ENCODE results near the gene KCNC1. TPM values are rescaled to one million over a fixed set of nuclear protein-coding genes. Genes with fewer than 3 reads are reported as not detected.

The KCNC1 gene
- total and polyA plus RNA-seq, 4 experiments from 2014 or later = 0.23 TPM; not detected in 3

DNA sequence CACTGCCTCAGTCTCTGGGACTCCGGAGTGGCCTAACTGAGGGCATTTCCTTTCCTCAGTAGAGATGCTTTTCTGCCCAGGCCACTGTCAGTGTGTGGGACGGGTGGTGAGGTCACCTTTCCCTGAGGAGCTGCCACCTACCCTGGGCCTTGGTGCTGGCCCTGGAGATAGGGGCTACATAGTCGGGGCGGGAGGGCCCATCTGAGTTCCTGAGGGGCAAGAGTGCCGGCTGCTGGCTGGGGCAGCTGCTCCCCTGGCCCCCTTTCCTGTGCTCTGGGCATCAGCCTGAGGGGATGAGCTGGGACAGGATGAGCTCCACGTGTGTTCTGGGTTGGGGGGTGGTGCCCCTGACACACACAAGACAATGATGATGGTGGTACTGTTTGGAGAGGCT is 5.4 kb downstream of the KCNC1 start:
- H3K36me3 Mint-ChIP-seq = no peaks in the 10 kb centered on the region
- H3K27ac ChIP-seq (ENCODE audit: low read depth, low read length) = no peak overlapping the region
- no peak overlapping the region for H3K4me3 ChIP-seq (ENCODE audit: low read length in 2 of 2)
- no peak overlapping the region for H3K27ac Mint-ChIP-seq
- H3K36me3 ChIP-seq (ENCODE audit: insufficient read depth, low read length) = no peaks in the 10 kb centered on the region
- H3K4me1 Mint-ChIP-seq = peaks cover 0 to 2% (median under 1%) of the 10 kb centered on the region in 4 donors
- H3K4me1 ChIP-seq (ENCODE audit: insufficient read depth, low read length) = no peaks in the 10 kb centered on the region
- peaks cover 8% of the 10 kb centered on the region for H3K27me3 ChIP-seq (ENCODE audit: insufficient read depth, low read length)
- intact Hi-C loops (cut with micrococcal nuclease) = no loop called here
- DNase-seq = no peak
- ChIA-PET CTCF (ENCODE audit: partially characterized antibody) (interaction anchor here (6.0 kb wide), 1 partner anchor 8 kb away, joined by 25 read pairs; no protein-coding TSS in a partner anchor), POLR2A (ENCODE audit: partially characterized antibody) (no interaction called here)
- H3K27me3 Mint-ChIP-seq = peaks cover 23 to 29% of the 10 kb centered on the region in 2 donors
- H3K9me3 Mint-ChIP-seq = peaks cover 0 to 4% (median 0%) of the 10 kb centered on the region in 8 donors
- H3K9me3 ChIP-seq (ENCODE audit: control insufficient read depth in 1 of 2, low read length in 2 of 2) = no peaks in the 10 kb centered on the region
- no peak overlapping the region for H3K4me3 Mint-ChIP-seq

DNA sequence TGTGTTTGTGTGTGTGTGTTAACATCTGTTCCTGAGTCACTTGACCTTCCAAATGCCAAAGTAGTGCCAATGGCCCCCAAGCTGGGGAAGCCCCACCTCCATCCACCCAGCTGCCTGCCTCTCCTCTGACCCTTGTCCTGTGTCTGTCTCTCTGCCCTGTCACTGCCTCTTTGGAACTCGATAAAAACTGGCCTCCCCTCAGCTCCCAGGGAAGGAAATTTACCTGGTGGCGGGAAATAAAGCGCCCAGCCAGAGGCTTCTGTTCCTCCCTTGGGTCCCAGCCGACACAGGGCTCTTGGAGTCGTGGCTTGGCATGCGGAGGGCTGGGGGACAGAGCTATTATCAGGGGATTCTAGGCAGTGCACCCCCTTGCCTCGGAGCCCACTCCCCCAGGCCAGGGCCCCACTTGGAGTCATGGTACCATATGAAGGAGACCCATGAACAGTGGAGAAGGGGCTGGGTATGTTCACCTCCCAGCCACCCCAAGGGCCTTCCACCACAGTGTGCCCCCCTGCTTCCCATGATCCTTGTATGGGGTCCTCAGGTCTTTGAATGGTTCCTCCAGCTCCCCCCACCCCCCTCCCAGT is 6.2 kb downstream of the KCNC1 start:
- no peaks in the 10 kb centered on the region for H3K36me3 Mint-ChIP-seq
- ChIA-PET CTCF (ENCODE audit: partially characterized antibody) (interaction anchor here (1.0 to 6.0 kb wide), 2 partner anchors 9 to 12 kb away, joined by 3 to 25 read pairs; no protein-coding TSS in a partner anchor), POLR2A (ENCODE audit: partially characterized antibody) (no interaction called here)
- H3K27ac ChIP-seq (ENCODE audit: low read depth, low read length) = no peak overlapping the region
- H3K27me3 ChIP-seq (ENCODE audit: insufficient read depth, low read length) = peaks cover 8% of the 10 kb centered on the region
- DNase-seq = no peak
- no peaks in the 10 kb centered on the region for H3K4me1 ChIP-seq (ENCODE audit: insufficient read depth, low read length)
- peaks cover 0 to 4% (median 0%) of the 10 kb centered on the region in 8 donors for H3K9me3 Mint-ChIP-seq
- no peaks in the 10 kb centered on the region for H3K9me3 ChIP-seq (ENCODE audit: control insufficient read depth in 1 of 2, low read length in 2 of 2)
- no peaks in the 10 kb centered on the region for H3K36me3 ChIP-seq (ENCODE audit: insufficient read depth, low read length)
- H3K4me3 ChIP-seq (ENCODE audit: low read length in 2 of 2) = no peak overlapping the region
- H3K27me3 Mint-ChIP-seq = peaks cover 23 to 29% of the 10 kb centered on the region in 2 donors
- H3K4me3 Mint-ChIP-seq = no peak overlapping the region
- intact Hi-C loops (cut with micrococcal nuclease) = no loop called here
- H3K4me1 Mint-ChIP-seq = peaks cover 0 to 2% (median under 1%) of the 10 kb centered on the region in 4 donors
- no peak overlapping the region for H3K27ac Mint-ChIP-seq

DNA sequence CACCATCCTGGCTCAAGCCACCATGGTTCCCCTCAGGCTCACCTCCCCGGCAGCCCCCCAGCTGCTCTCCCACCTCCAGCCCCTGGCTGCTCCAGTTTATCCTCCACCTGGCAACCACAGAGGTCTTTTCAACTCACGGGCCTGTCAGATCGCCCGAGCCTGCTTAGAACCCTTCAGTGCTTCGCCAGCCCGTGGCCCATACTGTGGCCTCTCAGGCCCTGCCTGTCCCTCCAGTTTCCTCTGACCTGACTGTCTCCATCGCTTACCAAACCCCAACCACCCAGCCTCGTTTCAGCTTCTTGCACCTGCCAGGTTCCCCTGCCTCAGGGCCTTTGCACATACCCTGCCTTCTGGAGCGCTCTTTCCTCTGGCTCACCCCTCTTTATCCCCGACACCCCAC is 6.9 kb downstream of the KCNC1 start:
- peaks cover 20 to 29% of the 10 kb centered on the region in 2 donors for H3K27me3 Mint-ChIP-seq
- no peaks in the 10 kb centered on the region for H3K4me1 ChIP-seq (ENCODE audit: insufficient read depth, low read length)

DNA sequence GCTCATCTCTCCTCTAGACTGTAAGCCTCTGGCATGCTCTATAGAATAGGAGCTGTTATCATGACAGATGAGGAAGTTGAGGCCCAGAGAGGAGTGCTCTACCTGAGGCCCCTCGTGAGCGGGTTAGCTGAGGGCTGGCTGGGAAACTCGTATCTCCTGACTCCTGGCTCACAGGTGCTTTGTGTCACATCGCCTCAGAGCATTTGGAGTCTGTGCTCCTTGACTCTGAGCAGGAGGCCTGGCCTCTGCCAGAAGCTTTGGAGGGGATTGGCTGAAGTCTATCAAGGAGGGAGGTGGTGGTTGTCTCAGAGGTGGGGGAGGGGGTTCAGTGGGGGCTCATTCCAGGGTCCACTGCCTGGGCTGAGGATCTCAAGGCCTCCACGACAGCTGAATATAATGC is 7.4 kb downstream of the KCNC1 start:
- no peaks in the 10 kb centered on the region for H3K9me3 ChIP-seq (ENCODE audit: control insufficient read depth in 1 of 2, low read length in 2 of 2)
- intact Hi-C loops (cut with micrococcal nuclease) = no loop called here
- Mint-ChIP-seq H3K36me3 (no peaks in the 10 kb centered on the region), H3K9me3 (peaks cover 0 to 2% (median 0%) of the 10 kb centered on the region in 8 donors), H3K27ac (no peak overlapping the region), H3K4me3 (no peak overlapping the region), H3K4me1 (no peaks in the 10 kb centered on the region), H3K27me3 (peaks cover 15 to 28% of the 10 kb centered on the region in 2 donors)
- no peak for DNase-seq
- H3K4me3 ChIP-seq (ENCODE audit: low read length in 2 of 2) = no peak overlapping the region
- no peak overlapping the region for H3K27ac ChIP-seq (ENCODE audit: low read depth, low read length)
- ChIA-PET CTCF (ENCODE audit: partially characterized antibody) (interaction anchor here (1.0 to 6.0 kb wide), 2 partner anchors 10 kb away, joined by 3 to 25 read pairs; no protein-coding TSS in a partner anchor), POLR2A (ENCODE audit: partially characterized antibody) (no interaction called here)
- H3K36me3 ChIP-seq (ENCODE audit: insufficient read depth, low read length) = no peaks in the 10 kb centered on the region
- peaks cover 5% of the 10 kb centered on the region for H3K27me3 ChIP-seq (ENCODE audit: insufficient read depth, low read length)
- H3K4me1 ChIP-seq (ENCODE audit: insufficient read depth, low read length) = no peaks in the 10 kb centered on the region

More for the DNA sequence above, 6.9 kb downstream of the KCNC1 start:
- H3K27me3 ChIP-seq (ENCODE audit: insufficient read depth, low read length) = peaks cover 8% of the 10 kb centered on the region
- intact Hi-C loops (cut with micrococcal nuclease) = no loop called here
- POLR2A ChIA-PET (ENCODE audit: partially characterized antibody) = no interaction called here
- H3K4me3 ChIP-seq (ENCODE audit: low read length in 2 of 2) = no peak overlapping the region
- no peak overlapping the region for H3K27ac ChIP-seq (ENCODE audit: low read depth, low read length)
- Mint-ChIP-seq H3K4me3 (no peak overlapping the region), H3K27ac (no peak overlapping the region), H3K4me1 (peaks cover 0 to 2% (median under 1%) of the 10 kb centered on the region in 4 donors), H3K36me3 (no peaks in the 10 kb centered on the region), H3K9me3 (peaks cover 0 to 4% (median 0%) of the 10 kb centered on the region in 8 donors)
- H3K9me3 ChIP-seq (ENCODE audit: control insufficient read depth in 1 of 2, low read length in 2 of 2) = no peaks in the 10 kb centered on the region
- DNase-seq = no peak
- H3K36me3 ChIP-seq (ENCODE audit: insufficient read depth, low read length) = no peaks in the 10 kb centered on the region
- CTCF ChIA-PET (ENCODE audit: partially characterized antibody) = interaction anchor here (1.0 to 6.0 kb wide), 2 partner anchors 9 to 11 kb away, joined by 3 to 25 read pairs; no protein-coding TSS in a partner anchor

DNA sequence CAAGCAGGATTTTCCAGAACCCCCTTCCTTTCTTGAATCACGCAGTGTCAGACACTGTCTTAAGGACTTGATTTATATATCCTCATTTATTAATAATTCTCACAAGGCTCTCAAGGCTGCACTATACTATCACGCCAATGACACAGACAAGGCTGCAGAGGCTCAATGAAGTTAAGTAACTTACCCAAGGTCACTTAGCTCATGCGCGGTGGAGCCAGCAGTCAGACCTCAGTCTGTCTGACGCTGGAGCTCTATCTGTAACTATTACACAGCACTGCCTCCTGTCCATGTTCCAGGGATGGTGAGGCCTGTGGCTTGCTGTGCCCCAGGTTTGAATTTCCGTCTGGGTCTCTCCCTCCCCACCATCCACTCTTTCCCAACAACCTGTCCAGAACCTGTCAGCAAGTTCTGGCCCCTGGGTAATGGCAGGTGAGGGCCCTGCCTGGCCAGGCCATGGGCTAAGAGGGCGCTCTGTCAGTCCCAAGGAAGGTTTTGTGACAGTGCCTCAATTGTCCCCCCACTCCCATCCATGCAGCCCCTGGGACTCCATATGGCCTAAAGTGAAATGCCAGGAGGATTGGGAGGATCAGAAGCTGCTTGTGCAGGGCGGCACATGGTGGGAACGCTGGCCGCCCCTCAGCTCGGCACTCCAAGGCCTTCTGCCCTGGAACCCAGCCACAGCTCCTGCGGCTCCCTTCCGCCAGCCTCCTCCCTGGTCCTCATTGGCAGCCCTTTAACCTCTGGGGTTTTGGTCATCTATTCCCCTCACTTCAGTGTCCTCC is 8.6 kb downstream of the KCNC1 start:
- Histone ChIP-seq H3K9me3 (ENCODE audit: control insufficient read depth in 1 of 2, low read length in 2 of 2) (no peaks in the 10 kb centered on the region), H3K36me3 (ENCODE audit: insufficient read depth, low read length) (no peaks in the 10 kb centered on the region), H3K4me1 (ENCODE audit: insufficient read depth, low read length) (no peaks in the 10 kb centered on the region), H3K4me3 (ENCODE audit: low read length in 2 of 2) (no peak overlapping the region), H3K27ac (ENCODE audit: low read depth, low read length) (no peak overlapping the region), H3K27me3 (ENCODE audit: insufficient read depth, low read length) (no peaks in the 10 kb centered on the region)
- Mint-ChIP-seq H3K9me3 (no peaks in the 10 kb centered on the region), H3K4me1 (no peaks in the 10 kb centered on the region), H3K27me3 (peaks cover 13 to 32% of the 10 kb centered on the region in 2 donors), H3K4me3 (no peak overlapping the region), H3K27ac (no peak overlapping the region), H3K36me3 (no peaks in the 10 kb centered on the region)
- no peak for DNase-seq
- intact Hi-C loops (cut with micrococcal nuclease) = no loop called here
- ChIA-PET POLR2A (ENCODE audit: partially characterized antibody) (no interaction called here), CTCF (ENCODE audit: partially characterized antibody) (interaction anchor here (6.0 kb wide), 1 partner anchor 11 kb away, joined by 25 read pairs; no protein-coding TSS in a partner anchor)

DNA sequence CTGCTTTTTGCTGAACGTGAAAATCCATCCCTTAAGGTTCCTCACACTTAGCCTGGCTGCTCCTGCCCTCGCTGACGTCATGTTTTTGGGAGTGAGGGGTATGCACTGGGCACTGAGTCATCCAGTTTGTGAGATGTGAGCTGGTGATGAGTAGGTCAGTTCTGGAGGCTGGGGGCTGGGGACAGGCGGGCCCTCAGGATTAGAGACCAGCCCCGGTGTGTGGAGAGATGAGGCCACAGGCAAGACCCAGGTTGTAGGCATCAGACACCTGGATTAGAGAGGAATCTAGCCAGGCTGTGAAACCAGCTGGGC is 9.2 kb downstream of the KCNC1 start:
- no peaks in the 10 kb centered on the region for H3K36me3 ChIP-seq (ENCODE audit: insufficient read depth, low read length)
- H3K36me3 Mint-ChIP-seq = no peaks in the 10 kb centered on the region
- H3K27ac Mint-ChIP-seq = no peak overlapping the region
- CTCF ChIA-PET (ENCODE audit: partially characterized antibody) = interaction anchor here (6.0 kb wide), 1 partner anchor 12 kb away, joined by 25 read pairs; no protein-coding TSS in a partner anchor
- no peaks in the 10 kb centered on the region for H3K27me3 ChIP-seq (ENCODE audit: insufficient read depth, low read length)
- POLR2A ChIA-PET (ENCODE audit: partially characterized antibody) = no interaction called here
- no peaks in the 10 kb centered on the region for H3K9me3 Mint-ChIP-seq
- H3K9me3 ChIP-seq (ENCODE audit: control insufficient read depth in 1 of 2, low read length in 2 of 2) = no peaks in the 10 kb centered on the region
- H3K4me3 Mint-ChIP-seq = no peak overlapping the region
- H3K27ac ChIP-seq (ENCODE audit: low read depth, low read length) = no peak overlapping the region
- DNase-seq = no peak
- no peak overlapping the region for H3K4me3 ChIP-seq (ENCODE audit: low read length in 2 of 2)
- no peaks in the 10 kb centered on the region for H3K4me1 Mint-ChIP-seq
- intact Hi-C loops (cut with micrococcal nuclease) = no loop called here
- H3K27me3 Mint-ChIP-seq = peaks cover 13 to 32% of the 10 kb centered on the region in 2 donors
- H3K4me1 ChIP-seq (ENCODE audit: insufficient read depth, low read length) = no peaks in the 10 kb centered on the region

DNA sequence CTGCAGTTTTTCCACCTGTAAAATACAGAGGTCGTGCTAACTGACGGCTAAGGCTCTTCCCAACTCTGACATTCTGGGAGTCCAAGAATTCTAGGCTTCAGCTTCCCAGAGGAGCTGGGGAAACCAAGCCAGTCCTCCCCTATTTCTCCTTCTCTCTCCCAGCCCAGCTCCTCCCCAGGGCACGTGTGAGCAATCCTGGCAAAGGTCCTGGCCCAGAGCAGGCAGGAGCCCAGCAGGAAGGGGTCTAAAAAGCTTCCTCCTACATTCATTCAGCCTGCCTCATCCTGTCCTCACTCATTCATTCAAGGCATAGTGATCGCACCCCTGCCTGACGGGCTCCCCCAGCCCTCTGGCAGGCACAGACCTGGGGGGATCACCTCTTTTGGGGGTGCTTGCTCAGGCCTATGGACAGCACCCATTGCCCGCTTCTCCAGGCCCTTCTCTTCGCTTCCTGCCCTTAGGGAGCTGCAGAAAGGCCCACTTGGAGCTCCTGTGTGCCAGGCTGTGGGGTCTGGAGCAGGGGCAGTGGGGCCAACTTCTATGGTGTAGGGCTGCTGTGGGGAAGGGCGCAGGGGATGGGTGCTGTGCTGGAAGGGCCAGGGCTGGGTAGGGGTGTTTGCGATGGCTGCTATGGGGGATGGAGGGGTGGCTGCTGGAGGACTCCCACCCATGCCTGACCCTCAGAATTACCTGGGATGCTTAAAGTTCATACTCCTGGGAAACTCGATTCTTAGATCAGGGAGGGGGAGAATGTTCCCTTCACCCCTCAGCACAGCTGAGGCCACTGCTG is 9.8 kb downstream of the KCNC1 start:
- H3K27me3 Mint-ChIP-seq = peaks cover 13 to 32% of the 10 kb centered on the region in 2 donors
- H3K27me3 ChIP-seq (ENCODE audit: insufficient read depth, low read length) = no peaks in the 10 kb centered on the region

More for the DNA sequence above, 9.8 kb downstream of the KCNC1 start:
- H3K27ac Mint-ChIP-seq = no peak overlapping the region
- intact Hi-C loops (cut with micrococcal nuclease) = no loop called here
- POLR2A ChIA-PET (ENCODE audit: partially characterized antibody) = no interaction called here
- H3K9me3 Mint-ChIP-seq = no peaks in the 10 kb centered on the region
- H3K36me3 Mint-ChIP-seq = no peaks in the 10 kb centered on the region
- no peaks in the 10 kb centered on the region for H3K4me1 Mint-ChIP-seq
- H3K9me3 ChIP-seq (ENCODE audit: control insufficient read depth in 1 of 2, low read length in 2 of 2) = no peaks in the 10 kb centered on the region
- CTCF ChIA-PET (ENCODE audit: partially characterized antibody) = interaction anchor here (6.0 kb wide), 1 partner anchor 12 kb away, joined by 25 read pairs; no protein-coding TSS in a partner anchor
- H3K4me1 ChIP-seq (ENCODE audit: insufficient read depth, low read length) = no peaks in the 10 kb centered on the region
- H3K4me3 ChIP-seq (ENCODE audit: low read length in 2 of 2) = no peak overlapping the region
- H3K4me3 Mint-ChIP-seq = no peak overlapping the region
- no peak overlapping the region for H3K27ac ChIP-seq (ENCODE audit: low read depth, low read length)
- no peak for DNase-seq
- H3K36me3 ChIP-seq (ENCODE audit: insufficient read depth, low read length) = no peaks in the 10 kb centered on the region

Data from CD4-positive, alpha-beta memory T cell (primary cell).